Muscle layer of duodenum (tissue), 2 donors: ENCODE measurements around the gene SIX5.
A peak's percentile ranks its signal among the peaks of the same experiment; 100 is the strongest.
"Not testable (repeated sequence)": the region's sequence is repeated elsewhere in the genome, so short reads cannot be mapped to it uniquely, and the experiment has no call there.

Experiments
- H3K27ac ChIP-seq: one replicate; pipeline ENCODE4 v1.7.0; 2013; ENCODE audit warnings: mild to moderate bottlenecking, low read length
- H3K27me3 ChIP-seq: one replicate; pipeline ENCODE4 v1.7.0; 2013; ENCODE audit warnings: low read depth, mild to moderate bottlenecking, control low read depth, low read length
- H3K36me3 ChIP-seq, 2 donors: one replicate each; pipeline ENCODE4 v1.7.0; 2013; ENCODE audit warnings: low read length in 2 of 2, control low read depth in 1 of 2, mild to moderate bottlenecking in 1 of 2; ENCODE audit not compliant: insufficient read depth in 2 of 2, control insufficient read depth in 1 of 2
- H3K4me1 ChIP-seq, 2 donors: one replicate each; pipeline ENCODE4 v1.7.0; 2013; ENCODE audit warnings: low read length in 2 of 2, mild to moderate bottlenecking in 2 of 2, control low read depth in 1 of 2, moderate library complexity in 1 of 2; ENCODE audit not compliant: insufficient read depth in 2 of 2, control insufficient read depth in 1 of 2
- H3K4me3 ChIP-seq, 2 donors: one replicate each; pipeline ENCODE4 v1.7.0; 2013; ENCODE audit warnings: low read length in 2 of 2, low read depth in 1 of 2, mild to moderate bottlenecking in 1 of 2
- H3K9me3 ChIP-seq, 2 donors: one replicate each; pipeline ENCODE4 v1.7.0; 2013; ENCODE audit warnings: low read length in 2 of 2, control low read depth in 1 of 2, mild to moderate bottlenecking in 1 of 2; ENCODE audit not compliant: control insufficient read depth in 1 of 2
- donor health status: healthy.

Gene SIX5

DNA sequence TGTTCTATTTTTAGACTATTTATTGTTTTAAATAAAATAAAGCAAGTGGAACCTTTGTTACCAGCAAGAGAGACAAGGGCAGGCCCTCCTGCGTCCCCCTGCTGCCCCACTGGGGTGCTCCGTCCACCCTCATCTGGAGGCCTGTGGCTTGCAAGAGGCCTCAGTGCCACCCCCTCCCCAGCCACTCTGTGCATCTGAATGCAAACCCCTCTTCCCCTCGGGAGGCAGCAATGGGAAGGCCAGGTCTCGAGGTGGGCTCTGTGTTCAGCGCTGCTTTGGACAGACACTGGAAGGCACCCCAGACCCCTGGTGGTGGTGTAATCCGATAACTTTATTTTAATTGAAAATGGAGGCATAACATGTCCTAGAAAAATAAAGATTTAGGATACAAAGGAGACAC lies 4.6 kb downstream of the SIX5 start:
- peak overlapping the region in 1 of 2 donors; percentile 19 for H3K4me3 ChIP-seq
- no peaks in the 10 kb centered on the region for H3K9me3 ChIP-seq
- H3K36me3 ChIP-seq = peaks cover 0 to 3% of the 10 kb centered on the region in 2 donors
- H3K4me1 ChIP-seq = peaks cover 4 to 37% of the 10 kb centered on the region in 2 donors
- no peak overlapping the region for H3K27ac ChIP-seq
- no peaks in the 10 kb centered on the region for H3K27me3 ChIP-seq

DNA sequence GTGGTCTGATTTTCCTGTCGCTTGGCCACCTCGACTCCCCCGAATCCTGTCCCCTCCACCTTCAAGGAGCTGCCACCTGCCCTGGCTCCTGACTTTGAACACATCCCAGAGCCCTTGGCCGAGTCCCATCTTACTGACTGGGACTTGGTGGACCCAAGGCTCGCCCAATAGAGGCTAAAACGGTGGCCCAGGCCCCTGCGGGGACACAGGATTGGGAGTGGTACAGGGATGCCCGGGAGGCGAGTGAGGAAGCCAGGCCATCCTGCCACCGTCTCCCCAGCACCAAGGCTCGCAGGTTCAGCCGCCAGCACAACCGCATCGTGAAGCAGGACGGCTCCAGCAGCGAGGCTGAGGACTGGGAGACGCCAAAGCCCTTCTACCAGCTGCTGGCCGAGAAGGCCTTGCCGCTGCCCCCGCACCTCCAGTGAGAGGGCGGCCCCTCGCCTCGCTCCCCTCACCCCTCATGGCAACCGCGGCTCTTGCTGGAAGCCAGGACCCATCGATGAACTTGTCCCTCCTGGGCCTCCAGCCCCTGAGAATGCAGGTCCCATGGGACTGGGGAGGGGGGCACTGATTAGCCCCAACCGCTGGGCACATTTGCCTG lies 5.3 kb downstream of the SIX5 start:
- Histone ChIP-seq H3K27me3 (no peaks in the 10 kb centered on the region), H3K4me1 (peaks cover 4 to 37% of the 10 kb centered on the region in 2 donors), H3K36me3 (no peaks in the 10 kb centered on the region), H3K9me3 (no peaks in the 10 kb centered on the region), H3K27ac (no peak overlapping the region), H3K4me3 (peak overlapping the region in 1 of 2 donors; percentile 19)

DNA sequence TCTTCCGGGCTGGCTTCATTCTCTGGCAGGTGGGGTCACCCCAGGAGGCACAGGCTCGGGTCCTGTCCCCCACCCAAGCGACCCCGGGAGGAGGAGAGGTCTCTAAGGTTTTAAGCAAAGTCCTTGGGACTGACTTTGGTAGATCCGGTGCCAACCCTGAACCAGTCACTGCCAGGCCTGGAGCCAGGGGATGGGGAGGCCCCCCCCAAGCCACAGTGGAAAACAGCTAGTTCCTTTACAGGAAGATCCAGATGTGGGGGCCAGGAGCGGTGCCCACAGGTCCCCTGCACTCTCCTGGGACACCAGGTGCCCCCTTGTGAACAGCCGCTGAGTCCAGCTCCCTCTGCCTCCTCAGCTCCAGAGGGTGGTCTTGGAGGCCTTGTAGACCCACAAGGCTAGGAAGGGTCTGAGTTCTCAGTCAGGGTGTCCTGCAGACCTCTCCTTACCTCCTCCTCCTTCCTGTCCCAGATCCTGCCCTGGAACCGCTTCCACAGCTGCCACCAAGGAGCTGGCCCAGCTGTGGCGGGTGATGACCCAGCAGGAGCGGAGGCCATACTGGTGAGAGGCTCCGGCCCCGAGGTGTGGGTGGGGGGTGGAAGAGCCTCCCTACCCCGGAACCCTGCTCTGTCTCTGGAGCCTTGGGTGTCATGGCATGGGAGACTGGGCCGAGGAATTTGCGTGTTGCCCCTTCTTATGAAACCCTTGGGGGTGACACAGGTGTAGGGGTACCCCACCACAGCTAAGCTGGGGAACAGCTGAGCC lies 6.0 kb downstream of the SIX5 start:
- H3K4me1 ChIP-seq = peaks cover 4 to 37% of the 10 kb centered on the region in 2 donors
- no peaks in the 10 kb centered on the region for H3K36me3 ChIP-seq
- H3K9me3 ChIP-seq = no peaks in the 10 kb centered on the region
- H3K27ac ChIP-seq = no peak overlapping the region
- no peaks in the 10 kb centered on the region for H3K27me3 ChIP-seq
- no peak overlapping the region for H3K4me3 ChIP-seq

DNA sequence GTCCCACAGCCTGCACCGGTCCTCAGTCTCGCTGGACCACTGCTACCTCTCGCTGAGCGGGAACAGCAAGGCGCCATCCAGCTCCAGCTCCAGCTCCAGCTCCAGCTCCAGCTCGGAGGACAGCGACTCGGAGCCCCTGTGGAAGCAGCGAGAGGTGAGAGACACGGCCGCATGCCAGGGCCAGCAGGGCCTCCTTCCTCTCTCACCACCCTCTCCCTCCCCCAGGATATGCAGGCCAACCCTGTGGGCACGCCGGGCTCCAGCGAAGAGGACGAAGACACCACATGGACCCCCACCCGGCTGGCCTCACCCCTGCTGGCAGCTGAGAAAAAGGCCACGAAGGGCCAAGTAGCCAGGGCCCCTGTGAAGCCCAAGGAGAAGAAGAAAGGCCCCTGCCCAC lies 7.3 kb downstream of the SIX5 start:
- Histone ChIP-seq H3K9me3 (no peaks in the 10 kb centered on the region), H3K27me3 (no peaks in the 10 kb centered on the region), H3K4me3 (no peak overlapping the region), H3K27ac (no peak overlapping the region), H3K4me1 (peaks cover 4 to 33% of the 10 kb centered on the region in 2 donors), H3K36me3 (no peaks in the 10 kb centered on the region)

DNA sequence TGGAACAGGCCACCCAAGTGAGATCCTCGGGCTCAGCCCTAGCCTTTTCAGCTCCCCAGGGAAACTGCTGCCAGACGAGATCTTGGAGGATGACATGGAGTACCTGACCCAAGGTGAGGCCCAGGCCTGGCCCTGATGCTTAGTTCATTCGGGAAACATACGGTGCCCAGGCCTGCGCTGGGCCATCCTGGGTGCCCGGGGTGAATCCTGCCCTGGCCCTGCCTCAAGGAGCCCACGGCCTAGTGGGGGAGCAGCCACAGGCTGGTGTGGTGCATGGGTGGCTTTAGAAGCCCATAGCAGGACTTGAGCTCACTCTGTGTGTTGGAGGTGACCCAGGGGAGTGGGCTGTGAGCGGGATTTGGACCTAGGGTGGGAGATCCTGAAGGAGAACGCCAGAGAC lies 10.1 kb downstream of the SIX5 start:
- Histone ChIP-seq H3K27ac (no peak overlapping the region), H3K9me3 (no peaks in the 10 kb centered on the region), H3K27me3 (no peaks in the 10 kb centered on the region), H3K4me3 (no peak overlapping the region), H3K36me3 (no peaks in the 10 kb centered on the region), H3K4me1 (peaks cover under 1 to 5% of the 10 kb centered on the region in 2 donors)

DNA sequence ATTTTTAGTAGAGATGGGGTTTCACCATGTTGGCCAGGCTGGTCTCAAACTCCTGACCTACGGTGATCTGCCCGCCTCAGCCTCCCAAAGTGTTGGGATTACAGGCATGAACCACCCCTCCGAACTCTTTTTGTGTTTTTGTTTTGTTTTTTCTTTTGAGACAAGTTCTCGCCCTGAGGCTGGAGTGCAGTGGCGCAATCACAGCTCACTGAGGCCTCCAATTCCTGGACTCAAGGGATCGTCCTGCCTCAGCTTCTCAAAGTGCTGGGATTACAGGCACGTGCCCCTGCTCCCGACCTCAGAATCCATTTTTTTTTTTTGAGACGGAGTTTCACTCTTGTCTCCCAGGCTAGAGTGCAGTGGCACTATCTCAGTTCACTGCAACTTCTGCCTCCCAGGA lies 11.4 kb downstream of the SIX5 start:
- Histone ChIP-seq H3K36me3 (no peaks in the 10 kb centered on the region), H3K9me3 (no peaks in the 10 kb centered on the region), H3K27me3 (no peaks in the 10 kb centered on the region), H3K4me3 (no peak overlapping the region), H3K27ac (no peak overlapping the region), H3K4me1 (no peaks in the 10 kb centered on the region)

DNA sequence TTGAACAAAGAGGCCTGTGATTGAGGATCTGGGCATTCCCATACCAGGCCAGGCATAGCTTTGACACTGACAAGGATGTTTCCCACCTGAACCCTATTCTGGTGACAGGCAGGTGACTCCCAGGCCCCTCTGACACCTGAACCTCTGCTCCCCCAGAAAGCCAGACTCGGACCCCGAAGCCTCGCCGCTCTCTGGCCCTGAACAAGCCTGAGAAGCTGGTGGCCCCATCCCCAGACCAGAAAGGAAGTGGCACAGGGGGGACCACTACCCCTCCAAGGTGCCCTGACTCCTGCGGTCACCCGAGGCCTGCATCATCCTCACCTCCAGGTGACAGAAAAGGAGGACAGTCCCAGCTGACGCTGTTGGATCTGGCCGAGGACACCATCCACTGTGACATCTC lies 14.7 kb downstream of the SIX5 start:
- no peak overlapping the region for H3K27ac ChIP-seq
- no peaks in the 10 kb centered on the region for H3K4me1 ChIP-seq
- no peak overlapping the region for H3K4me3 ChIP-seq
- H3K36me3 ChIP-seq = no peaks in the 10 kb centered on the region
- no peaks in the 10 kb centered on the region for H3K27me3 ChIP-seq
- H3K9me3 ChIP-seq = no peaks in the 10 kb centered on the region

DNA sequence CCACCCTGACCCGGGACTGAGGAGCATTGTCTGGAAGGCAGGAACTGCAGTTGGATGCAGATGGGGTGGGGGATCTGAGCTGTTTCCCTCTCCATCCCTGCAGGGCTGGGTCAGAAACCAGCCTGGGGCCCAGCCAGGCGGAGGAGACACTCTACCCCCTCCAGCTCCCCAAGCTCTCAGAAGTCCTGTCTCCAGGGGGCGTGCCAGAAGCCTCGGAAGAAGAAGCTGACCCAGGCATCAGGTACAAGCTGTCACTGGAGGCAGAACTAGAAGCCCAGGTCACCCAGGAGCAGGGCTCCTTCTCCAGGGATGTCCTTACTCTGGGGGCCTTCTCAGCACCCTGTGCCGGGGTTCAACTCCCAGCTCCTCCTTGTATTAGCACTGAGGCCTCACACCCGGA lies 15.5 kb downstream of the SIX5 start:
- H3K9me3 ChIP-seq = no peaks in the 10 kb centered on the region
- no peaks in the 10 kb centered on the region for H3K36me3 ChIP-seq
- no peaks in the 10 kb centered on the region for H3K27me3 ChIP-seq
- no peak overlapping the region for H3K27ac ChIP-seq
- H3K4me1 ChIP-seq = no peaks in the 10 kb centered on the region
- H3K4me3 ChIP-seq = no peak overlapping the region

DNA sequence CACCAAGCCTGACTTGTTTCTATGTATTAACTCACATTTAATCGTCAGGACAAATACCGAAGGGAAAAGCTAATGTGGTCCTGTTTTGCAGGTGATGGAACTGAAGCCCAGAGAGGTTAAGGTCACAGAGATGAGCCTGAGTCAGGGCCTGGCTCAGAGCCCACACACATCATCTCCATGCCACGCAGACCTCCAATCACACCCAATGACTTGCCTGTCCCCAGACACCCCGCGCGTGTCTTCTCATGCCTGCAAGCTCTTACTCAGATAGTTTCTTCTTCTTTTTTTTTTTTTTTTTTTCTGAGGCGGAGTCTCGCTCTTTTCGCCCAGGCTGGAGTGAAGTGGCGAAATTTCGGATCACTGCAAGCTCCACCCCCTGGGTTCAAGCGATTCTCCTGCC lies 16.4 kb downstream of the SIX5 start:
- Histone ChIP-seq H3K9me3 (no peaks in the 10 kb centered on the region), H3K27me3 (no peaks in the 10 kb centered on the region), H3K4me3 (no peak overlapping the region), H3K27ac (no peak overlapping the region), H3K4me1 (no peaks in the 10 kb centered on the region), H3K36me3 (no peaks in the 10 kb centered on the region)

DNA sequence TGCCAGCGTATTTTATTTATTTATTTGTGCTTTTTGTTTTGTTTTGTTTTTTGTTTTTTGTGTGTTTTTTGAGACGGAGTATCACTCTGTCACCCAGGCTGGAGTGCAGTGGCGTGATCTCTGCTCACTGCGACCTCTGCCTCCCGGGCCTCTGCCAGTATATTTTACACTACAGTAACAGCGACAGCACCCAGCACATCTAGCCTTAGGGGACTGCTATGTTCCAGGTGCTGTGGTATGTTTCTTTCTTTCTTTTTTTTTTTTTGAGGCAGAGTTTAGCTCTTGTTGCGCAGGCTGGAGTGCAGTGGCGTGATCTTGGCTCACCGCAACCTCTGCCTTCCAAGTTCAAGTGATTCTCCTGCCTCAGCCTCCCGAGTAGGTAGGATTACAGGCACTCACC lies 17.6 kb downstream of the SIX5 start:
- not testable (repeated sequence) for H3K4me3 ChIP-seq, H3K4me1 ChIP-seq, H3K27ac ChIP-seq, H3K27me3 ChIP-seq, H3K9me3 ChIP-seq, H3K36me3 ChIP-seq

DNA sequence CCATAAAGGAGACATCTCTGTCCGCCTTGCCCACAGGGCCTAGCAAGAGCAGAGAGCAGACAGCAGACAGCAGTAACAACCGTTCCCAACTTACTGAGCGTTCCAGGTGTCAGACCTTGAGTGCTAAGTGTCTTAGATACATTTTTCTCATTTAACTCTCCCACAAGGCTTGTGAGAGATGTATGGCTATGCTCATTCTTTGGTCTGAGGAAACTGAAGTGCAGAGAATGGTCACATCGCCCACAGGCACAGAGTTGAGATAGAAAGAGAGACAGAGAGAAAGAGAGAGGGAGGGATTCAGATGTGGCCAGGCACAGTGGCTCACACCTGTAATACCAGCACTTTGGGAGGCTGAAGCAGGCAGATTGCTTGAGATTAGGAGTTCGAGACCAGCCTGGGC lies 21.5 kb downstream of the SIX5 start:
- no peak overlapping the region for H3K4me3 ChIP-seq
- no peak overlapping the region for H3K27ac ChIP-seq
- no peaks in the 10 kb centered on the region for H3K9me3 ChIP-seq
- no peaks in the 10 kb centered on the region for H3K36me3 ChIP-seq
- H3K27me3 ChIP-seq = no peaks in the 10 kb centered on the region
- H3K4me1 ChIP-seq = no peaks in the 10 kb centered on the region

DNA sequence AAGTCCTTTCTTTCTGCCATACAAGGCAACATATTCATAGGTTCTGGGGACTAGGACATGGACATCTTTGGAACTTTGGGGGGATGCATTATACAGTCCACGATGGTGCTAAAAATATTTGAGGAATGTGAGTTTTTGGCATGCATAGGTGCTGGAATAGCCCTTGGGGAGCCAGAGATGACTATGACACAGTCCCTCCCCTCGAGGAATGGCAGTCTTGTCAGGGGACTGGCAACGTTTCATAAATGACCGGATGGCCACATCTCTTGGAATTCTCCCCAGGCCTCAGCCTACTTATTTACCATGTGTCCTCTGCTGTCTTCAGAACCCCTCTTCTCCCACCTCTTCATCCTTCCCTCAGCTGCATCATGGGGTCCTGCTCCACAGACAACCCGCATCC lies 22.2 kb downstream of the SIX5 start:
- H3K27me3 ChIP-seq = no peaks in the 10 kb centered on the region
- no peak overlapping the region for H3K4me3 ChIP-seq
- H3K36me3 ChIP-seq = no peaks in the 10 kb centered on the region
- H3K27ac ChIP-seq = no peak overlapping the region
- H3K9me3 ChIP-seq = no peaks in the 10 kb centered on the region
- no peaks in the 10 kb centered on the region for H3K4me1 ChIP-seq
